OCI-LY3 (cell line): ENCODE results near the gene INS.

Experiments
- CTCF ChIP-seq: fragments of 200-600, 300-600 bp; sonication (generic); IDR thresholded peaks from 2 replicates; pipeline ENCODE4 v1.5.1; 2014; ENCODE audit warnings: antibody characterized with exemption, low read length, low read depth
- EZH2phosphoT487 ChIP-seq: fragments of 200-600 bp; shearing (Covaris generic); IDR thresholded peaks from 2 replicates; pipeline ENCODE4 v1.6.1; 2018; ENCODE audit warnings: antibody characterized with exemption, mixed run types, low read depth

GRCh38 chr11:2171591-2172003 is 10.6 kb upstream of the INS start, which contains the start of gene TH:
- no peak for TF ChIP-seq EZH2phosphoT487
- no peak for TF ChIP-seq CTCF
